GM21717 (cell line): ENCODE measurements around the gene IL1RL1.

Experiments
- ATAC-seq: cut with Tn5 transposase; IDR thresholded peaks from one replicate; pipeline ENCODE4 v1.9.1; 2021; ENCODE audit warnings: mild to moderate bottlenecking, moderate library complexity; ENCODE audit not compliant: unreplicated experiment

The IL1RL1 gene

DNA sequence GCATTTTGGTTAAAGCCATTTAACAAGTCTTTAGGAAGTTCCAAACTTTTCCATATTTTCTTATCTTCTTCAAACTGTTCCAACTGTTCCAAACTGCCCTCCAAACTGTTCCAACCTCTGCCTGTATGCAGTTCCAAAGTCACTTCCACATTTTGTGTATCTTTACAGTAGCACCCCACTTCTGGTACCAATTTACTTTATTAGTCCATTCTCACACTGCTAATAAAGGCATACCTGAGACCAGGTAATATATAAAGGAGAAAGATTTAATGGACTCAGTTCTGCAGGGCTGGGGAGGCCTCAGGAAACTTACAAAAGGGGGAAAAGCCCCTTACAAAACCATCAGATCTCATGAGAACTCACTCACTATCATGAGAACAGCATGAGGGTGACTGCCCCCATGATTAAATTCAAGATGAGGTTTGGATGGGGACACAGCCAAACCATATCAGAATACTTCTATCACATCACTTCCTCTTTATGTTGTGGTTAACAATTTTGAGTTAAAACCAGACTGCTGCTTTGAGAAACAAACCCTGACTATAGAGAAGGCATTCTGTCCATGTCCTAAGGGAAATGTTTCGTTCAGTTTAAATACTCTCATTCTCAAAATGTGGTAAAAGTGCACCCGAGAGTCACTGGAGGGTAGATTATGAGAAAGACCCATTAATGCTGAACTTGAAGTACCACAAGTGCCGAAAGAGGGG, 55.2 kb downstream of the IL1RL1 start:
- ATAC-seq = peak; percentile 56

DNA sequence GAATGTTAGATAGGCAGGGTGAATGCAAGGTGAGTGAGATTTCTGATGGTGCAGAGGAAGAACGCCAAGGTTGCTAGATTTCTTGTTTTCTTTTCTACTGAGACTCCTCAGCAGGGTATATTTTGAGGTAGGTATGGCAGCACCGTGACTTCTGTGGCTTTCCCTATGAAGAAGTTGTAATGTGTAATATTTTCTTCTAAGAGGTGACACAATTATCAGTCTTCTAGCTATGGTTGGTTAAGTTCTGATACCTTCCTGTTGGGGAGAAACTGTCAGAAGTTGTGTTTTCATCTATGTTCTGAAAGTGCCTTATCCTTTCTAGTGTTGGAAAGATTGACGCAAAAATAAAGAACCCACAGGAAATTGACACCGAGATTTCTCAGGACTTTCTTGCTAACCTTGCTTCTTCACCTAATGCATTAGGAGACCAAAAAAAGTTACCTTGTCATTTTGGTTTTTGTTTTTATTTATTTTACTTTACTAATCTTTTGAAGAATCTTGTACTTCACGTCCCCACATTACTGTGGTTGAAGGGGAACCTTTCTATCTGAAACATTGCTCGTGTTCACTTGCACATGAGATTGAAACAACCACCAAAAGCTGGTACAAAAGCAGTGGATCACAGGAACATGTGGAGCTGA, 56.1 kb downstream of the IL1RL1 start:
- ATAC-seq = peak; percentile 61

GRCh38 chr2:102368461-102369109, 57.2 kb downstream of the IL1RL1 start:
- no peak for ATAC-seq

DNA sequence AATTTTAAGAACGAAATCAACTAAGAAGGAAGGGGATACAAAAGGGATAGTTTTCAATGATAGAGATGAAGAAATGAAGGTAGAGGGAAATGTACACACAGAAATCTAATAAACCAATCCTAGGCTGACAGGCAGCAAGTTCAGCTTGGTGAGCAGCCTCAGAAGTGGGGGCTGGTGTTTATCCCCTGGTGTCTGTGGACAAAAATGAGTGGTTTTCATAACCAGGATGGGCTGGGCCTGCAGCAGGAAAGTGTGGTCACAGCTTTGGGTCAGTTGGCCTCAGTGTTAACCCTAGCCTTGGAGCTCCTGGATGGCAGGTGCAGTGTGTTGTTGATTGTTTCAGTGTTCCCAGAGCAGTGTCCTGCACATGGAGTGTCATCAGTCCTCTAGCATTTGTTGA, 58.5 kb downstream of the IL1RL1 start:
- no peak for ATAC-seq

DNA sequence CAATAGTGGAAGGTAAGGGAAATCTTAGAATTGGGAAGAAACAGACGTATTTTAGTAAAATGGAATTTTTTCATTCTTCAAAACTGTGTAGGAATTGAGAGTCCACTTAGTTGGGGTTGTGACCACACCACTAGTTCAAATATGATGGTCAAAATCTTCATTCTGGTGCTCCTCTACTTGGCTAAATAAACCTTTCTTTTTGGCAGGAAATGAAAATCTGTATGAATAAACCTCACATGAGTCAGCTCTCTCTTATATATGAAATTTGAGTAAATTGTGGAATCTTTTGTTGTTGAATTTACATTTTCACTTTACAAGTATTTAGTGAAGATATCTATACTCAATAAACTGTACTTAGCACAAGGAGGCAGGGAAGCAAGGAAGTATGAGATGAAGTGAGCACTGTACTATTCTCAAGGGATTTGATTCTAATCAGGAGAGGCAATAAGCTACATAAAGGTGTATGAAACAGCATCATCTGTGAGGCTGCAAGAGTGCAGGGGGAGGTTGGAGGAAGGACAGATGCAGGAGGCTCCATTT, 64.8 kb downstream of the IL1RL1 start:
- ATAC-seq = no peak

- ATAC-seq = no peak
Measured at GRCh38 chr2:102383722-102384121, 72.4 kb downstream of the IL1RL1 start.

GRCh38 chr2:102385522-102385921, 74.2 kb downstream of the IL1RL1 start:
- ATAC-seq = no peak

DNA sequence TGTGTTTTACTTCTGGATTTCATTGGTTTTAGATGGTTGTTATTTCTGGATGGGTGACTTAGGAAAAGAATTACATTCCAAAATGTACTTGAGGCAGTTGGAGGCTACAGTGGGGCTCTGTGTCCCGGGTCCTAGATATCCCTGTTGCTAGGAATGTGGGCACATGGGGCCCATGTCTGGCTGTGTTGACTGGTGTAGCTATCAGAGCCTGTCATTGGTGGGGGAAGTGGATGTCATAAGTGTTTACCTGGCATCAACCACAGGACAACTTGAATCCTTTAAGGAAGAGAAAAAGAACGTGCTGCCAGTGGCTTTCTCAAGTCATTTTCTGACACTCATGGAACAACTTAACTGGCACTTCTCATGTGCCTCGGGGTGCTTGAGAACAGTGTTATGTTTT, 74.6 kb downstream of the IL1RL1 start:
- no peak for ATAC-seq

GRCh38 chr2:102386867-102387541, 75.6 kb downstream of the IL1RL1 start:
- ATAC-seq = peak; percentile 62

DNA sequence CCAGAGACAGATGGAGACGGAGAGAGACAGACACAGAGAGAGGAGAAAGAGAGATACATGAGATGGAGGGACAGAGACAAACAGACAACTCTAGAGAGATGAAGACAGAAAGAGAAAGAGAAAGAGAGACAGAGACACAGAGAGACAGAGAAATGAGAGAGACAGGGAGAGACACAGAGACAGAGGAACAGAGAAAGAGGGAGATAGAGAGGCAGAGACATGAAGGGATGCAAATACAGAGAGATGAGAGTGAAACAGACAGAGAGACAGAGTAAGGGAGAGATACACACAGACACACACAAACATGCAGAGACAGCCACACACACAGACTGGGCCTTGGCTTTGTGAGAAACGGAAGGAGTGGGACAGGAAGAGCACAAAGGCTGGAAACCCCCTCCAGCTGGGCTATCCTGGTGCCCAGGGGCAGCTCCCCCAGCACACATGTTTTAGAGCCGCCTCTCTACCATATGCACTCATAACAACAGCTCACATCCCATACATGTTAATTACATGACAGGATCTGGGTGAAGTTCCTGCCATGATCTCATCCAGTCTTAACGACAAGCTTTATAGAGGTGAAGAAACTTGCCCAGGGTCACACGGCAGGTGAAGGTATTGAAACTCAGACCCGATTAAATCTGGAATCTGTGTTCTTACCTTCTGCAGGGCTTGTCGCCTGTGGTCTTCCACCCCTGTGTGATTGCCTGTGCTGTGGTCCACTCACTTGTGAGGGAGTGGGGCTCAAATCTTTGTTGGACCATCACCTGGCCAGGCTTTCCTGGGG, 76.6 kb downstream of the IL1RL1 start:
- peak; percentile 59 for ATAC-seq

DNA sequence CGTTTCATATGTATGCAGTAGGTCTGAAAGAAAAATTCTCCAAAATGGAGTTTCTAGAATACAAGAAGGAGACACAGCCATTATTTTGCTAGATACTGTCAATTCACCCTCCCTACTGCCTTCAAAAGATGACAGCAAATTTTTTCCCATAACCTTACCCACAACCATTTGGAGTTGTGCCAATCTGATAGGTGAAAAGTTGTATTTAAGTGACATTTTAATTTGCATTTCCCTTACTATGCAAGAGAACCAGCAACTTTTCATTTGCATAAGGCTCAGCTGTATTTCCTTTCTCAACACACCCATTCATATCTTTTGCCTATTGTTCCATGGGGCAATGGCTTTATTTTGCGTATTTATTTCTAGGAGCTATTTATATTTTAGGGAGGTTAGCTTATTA, 80.2 kb downstream of the IL1RL1 start:
- no peak for ATAC-seq

GRCh38 chr2:102392096-102392495, 80.7 kb downstream of the IL1RL1 start:
- no peak for ATAC-seq

DNA sequence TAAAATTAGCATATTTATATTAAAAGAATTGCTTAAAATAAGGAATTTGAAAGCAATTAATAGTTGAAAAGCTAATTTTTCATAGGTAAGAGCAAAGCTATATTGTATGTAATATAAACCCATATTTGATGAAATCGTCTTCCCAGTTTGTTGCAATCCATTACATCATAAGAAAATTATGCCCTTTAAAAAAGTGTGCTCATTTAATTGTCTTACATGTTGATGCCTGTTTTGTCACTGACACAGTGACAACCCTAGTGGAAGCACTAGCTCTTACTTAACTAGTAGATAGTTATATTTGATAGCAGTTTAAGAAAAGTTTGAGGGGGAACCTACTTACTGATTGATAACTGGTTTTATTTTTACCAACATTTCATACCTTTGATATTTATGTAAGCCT, 81.6 kb downstream of the IL1RL1 start:
- ATAC-seq = no peak

DNA sequence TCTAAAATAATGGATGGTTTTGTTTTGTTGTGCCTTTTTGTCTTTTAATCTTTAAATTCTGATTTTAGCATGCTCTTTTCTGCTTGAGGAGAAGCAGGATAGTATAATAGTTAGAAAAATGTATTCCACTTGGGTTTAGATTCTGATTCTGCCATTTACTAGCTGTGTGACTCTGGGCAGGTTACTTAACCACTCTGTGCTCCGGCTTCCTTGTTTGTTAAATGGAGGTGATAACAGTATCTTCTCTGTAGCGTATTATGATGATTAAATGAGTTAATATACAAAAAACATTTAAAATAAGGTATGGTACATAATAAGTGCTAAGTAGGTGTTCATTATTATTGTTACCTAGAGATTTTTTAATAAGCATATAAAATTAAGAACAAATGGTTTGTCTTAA, 84.6 kb downstream of the IL1RL1 start:
- ATAC-seq = no peak

- ATAC-seq = no peak
Measured at GRCh38 chr2:102397209-102397608, 85.8 kb downstream of the IL1RL1 start.

DNA sequence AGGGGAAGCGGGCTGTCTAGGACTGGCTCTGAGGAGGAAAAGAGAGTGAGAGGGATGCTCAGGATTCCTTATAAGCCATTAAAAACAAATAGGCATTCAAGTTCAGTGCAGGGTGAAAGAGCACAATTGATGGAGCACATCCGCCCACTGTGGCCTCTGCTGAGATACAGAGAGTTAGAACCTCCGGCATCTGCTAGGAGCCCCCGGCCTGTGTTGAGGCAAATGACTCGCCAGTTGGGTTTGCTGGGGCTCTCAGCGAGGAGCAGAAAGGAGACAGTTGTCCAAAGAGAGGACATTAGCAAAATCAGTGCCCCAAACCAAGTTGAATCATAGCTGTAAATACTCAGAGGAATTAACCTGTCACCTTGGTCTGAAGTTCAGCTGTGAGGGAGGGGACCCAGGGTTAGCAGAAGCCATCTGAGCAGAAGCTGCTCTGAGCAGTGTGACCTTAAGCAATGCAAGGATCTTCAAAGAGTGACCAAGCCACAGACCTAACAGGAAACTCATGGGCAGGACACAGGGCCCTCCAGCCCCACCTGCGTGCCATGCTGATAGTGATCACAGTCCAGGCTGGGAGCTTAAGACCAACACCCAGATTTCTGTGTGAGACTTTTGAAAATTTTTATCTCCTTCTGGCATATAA, 88.3 kb downstream of the IL1RL1 start:
- ATAC-seq = no peak

DNA sequence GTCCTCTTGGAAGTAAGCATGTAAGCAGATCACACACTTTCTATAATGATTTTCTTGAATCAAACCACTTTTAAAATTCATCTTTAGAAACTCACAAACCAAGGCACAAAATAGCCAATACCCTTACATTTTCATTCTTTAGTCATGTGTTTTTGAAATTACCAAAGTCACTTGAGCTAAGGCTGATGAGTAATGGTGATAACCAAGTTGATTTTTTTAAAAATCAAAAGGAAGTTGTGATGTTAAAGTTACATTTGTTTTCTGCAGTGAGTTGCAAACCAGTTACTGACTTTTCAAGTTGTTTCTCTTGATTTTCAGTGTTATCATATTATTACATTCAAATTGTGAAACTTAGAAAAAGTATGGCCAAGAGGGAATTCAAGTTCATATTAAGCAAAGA, 90.1 kb downstream of the IL1RL1 start:
- ATAC-seq = no peak
